ENCODE measurements around the gene CHRND.

Gene CHRND

DNA sequence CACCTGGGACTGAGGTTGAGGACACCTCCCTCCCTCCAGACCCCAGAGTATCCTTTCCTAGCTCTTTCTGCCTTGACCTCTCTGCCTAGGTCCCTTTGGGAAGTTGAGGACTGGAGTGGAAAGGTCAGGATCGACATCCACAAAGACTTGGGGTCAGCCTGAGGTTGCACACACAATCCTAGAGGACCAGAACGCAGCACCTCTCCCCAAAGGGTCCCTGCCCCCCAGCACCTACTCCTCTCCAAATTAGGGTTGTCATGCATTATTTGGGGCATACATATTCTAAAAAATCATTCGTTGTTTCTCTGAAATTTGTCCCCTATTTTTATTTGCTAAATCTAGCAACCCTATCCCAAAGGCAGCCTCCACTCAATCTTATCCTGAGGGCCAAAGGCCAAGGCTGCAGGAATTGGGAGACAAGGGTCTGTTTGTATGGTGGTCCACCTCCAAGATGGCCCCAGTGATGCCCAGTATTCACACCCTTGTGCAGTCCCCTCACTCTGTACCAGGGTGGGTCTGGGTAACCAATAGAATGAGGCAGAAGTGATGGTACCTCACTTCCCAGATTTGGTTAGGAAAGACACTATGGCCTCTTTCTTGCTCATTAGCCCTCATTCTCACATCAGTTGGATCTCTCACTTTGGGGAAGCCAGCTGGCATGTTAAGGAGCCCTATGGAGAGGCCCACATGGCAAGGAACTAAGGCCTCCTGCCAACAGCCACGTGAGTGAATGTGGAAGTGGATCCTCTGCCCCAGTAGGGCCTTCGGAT, 10.0 kb downstream of the CHRND start:
- peak in 3 of 42 donors; percentile 1 to 9 (median 5) for DNase-seq
- intact Hi-C loops (cut with DNase I): no loop called here

DNA sequence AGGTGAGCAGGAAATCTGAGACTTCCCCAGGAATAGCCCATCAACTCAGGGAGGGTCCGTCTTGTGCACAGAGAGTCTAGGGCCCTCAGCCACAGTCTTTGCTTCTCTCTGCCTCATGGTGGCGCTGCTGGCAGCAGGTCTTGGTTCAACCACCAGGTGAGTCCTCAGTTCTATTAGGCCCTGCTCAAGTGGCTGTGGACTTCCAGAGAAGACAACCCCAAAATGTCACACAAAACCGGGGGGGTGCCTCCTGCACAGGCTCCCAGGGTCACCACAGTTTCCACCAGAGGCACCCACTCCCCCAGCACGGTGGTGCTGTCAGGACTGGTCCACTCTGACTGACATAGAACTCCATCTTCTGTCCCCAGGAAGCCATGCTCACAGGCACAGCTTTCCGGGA, 11.1 kb downstream of the CHRND start:
- intact Hi-C loops (cut with DNase I): no loop called here
- DNase-seq: peak in 7 of 42 donors; percentile 3 to 30 (median 20)

DNA sequence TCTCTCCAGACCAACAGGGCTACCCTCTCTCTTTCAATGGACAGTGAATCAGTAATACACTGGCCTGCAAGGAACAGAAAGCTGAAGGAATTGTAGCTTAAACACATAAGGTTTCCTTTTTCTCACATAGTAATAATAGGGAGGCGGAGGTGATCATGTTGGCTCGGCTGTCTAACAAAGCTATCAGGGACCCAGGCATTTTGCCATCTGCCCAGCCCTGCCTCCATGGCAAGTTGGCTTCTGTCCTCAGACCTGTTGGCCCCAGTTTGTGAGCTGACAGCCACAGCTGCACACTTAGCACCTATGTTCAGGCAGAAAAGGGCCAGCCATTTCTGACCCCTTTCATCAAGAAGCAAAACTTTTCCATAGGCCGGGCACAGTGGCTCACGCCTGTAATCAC, 11.5 kb downstream of the CHRND start:
- DNase-seq: peak in 7 of 42 donors; percentile 2 to 28 (median 19)
- intact Hi-C loops (cut with DNase I): no loop called here

DNA sequence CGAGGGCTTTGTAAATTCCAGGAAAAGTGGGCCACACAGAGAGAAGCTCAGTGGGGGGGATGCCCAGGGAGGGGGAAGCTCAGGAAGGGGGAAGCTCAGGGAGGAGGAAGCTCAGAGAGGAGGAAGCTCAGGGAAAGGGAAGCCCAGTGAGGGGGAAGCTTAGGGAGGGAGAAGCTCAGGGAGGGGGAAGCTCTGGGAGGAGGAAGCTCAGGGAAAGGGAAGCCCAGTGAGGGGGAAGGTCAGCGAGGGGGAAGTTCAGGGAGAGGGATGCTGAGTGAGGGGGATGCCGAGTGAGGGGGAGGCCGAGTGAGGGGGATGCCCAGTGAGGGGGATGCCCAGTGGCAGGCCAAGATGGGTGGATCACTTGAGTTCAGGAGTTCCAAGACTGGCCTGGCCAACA, 12.7 kb downstream of the CHRND start:
- intact Hi-C loops (cut with DNase I): no loop called here
- DNase-seq: peak in 6 of 42 donors; percentile 1 to 30 (median 10)

DNA sequence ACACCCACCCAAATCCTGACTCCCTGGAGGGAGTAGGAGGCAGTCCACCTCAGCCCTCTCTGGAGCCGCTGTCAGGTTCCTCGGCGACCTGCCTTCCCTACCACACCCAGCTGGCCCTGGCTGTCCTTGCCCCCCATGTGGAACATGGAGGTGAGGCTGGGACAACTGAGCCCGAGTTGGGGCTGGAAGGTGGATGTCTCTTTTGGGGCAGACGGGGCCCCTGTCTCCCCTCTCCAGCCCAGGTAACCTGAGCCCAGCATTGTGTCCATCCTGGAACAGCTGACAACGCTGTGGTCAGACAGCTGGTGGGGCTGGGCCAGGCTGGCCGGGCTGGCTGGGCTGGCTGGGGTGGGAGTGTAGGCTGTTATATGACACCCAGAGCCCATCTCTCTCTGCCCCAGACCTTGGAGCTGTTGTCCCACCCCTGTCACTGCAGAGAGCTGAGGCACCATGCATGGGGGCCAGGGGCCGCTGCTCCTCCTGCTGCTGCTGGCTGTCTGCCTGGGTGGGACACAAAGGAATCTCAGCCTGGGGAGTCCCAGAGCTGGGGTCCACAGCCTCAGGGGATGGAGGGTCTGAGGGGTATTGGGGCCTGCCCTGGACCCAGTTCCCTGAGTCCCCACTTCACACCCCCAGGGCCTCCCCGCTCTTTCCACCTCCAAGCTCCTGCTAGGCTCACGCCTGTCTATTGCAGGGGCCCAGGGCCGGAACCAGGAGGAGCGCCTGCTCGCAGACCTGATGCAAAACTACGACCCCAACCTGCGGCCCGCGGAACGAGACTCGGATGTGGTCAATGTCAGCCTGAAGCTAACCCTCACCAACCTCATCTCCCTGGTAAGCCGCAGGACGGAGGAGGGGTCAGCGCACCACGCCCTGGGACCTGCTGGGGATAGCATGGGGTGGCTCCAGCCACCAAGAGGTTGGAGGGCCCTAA, 13.6 kb downstream of the CHRND start, which contains the start of gene CHRNG:
TSS of gene CHRNG (plus strand) at position 395 of the 934 bp plus-strand sequence. CDS start at position 451, 56 bp downstream.
- peak in 4 of 42 donors; percentile 0 to 19 (median 8) for DNase-seq
- intact Hi-C loops (cut with DNase I): no loop called here

DNA sequence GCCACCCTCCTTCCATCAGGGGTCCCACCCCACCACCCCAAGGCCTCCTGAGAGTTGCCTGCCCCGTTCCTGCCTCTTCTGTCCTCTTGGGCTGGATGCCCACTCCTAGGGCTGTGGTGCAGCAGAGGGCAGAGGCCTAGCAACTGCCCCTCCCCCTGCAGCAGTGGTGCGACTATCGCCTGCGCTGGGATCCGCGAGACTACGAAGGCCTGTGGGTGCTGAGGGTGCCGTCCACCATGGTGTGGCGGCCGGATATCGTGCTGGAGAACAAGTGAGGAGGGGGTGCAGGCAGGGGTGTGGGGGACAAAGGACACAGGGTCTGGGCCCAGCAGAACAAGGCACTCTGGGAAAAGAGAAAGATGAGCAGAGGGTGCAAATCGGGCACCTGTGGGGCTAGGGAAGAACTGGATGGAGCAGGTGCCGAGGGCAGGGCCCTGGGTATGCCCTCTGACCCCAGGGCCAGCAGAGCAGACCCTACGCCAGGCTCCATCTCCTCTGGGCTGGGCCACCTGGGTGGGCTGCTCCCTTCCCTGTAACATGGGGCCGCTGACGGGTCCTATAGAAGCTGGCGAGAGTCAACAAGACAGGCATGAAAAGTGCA, 14.6 kb downstream of the CHRND start:
- intact Hi-C loops (cut with DNase I): no loop called here
- DNase-seq: peak in 3 of 42 donors; percentile 10 to 28 (median 26)

DNA sequence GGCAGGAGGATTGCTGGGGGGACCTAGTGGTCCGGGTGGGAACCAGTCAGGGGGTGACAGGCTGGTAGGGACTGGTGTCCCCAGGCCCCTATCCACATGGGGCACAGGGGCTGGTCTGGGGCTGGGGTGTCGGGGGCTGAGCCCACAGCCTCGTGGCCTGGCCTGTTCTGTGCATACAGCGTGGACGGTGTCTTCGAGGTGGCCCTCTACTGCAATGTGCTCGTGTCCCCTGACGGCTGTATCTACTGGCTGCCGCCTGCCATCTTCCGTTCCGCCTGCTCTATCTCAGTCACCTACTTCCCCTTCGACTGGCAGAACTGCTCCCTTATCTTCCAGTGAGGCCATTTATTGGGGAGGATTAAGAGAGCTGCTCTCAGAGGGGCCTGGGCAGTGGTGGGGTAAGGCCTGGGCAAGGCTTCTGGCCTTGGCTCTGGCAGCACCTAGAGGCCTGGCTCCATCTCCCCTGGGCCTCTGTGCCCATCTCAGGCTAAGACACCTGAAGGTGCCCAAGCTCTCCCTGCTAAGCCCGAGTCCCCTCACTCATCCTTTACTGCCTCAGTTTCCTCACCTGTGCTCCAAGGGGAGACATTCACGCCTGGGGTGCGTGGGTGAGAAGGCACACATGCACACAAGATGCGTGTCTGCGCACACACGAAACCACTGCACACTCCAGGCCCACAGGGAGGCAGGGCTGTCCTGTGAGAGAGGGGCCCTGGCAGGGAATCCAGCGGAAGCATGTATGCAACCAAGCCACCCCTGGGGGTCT, 15.4 kb downstream of the CHRND start:
- intact Hi-C loops (cut with DNase I): no loop called here
- DNase-seq: peak in 2 of 42 donors; percentile 20 to 33

DNA sequence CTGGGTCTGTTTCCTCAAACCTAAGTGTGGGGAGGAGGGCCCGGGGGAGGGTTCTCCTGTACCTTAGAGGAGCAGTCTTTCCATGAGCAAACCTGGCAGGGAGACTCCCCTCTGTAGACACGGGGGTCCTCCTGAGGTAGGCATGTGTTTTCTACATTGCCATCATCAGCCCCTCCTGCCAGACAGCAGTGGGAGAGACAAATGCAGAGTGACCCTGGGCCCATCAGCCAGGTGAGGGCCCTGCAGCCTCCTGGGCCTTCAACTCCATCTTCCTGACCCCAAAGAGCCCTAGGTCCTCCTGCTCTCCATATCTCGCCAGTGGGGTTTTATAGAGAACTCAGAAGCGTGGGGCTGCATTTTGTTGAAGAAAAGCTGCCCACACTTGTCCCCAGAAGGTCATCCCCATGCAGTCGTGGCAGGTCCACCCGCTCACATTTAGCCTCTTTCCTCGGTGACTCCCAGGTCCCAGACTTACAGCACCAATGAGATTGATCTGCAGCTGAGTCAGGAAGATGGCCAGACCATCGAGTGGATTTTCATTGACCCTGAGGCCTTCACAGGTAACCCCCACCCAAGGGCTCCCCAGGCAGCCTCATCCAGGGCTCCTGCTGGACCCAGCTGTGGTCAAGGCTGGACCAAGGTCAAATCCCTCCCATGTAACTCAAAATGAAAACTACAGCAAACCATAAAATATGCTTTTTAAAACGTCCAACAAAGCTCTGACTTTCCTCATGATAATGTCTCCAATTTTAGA, 16.2 kb downstream of the CHRND start:
- DNase-seq: peak in 2 of 42 donors; percentile 23 to 33
- intact Hi-C loops (cut with DNase I): no loop called here

DNA sequence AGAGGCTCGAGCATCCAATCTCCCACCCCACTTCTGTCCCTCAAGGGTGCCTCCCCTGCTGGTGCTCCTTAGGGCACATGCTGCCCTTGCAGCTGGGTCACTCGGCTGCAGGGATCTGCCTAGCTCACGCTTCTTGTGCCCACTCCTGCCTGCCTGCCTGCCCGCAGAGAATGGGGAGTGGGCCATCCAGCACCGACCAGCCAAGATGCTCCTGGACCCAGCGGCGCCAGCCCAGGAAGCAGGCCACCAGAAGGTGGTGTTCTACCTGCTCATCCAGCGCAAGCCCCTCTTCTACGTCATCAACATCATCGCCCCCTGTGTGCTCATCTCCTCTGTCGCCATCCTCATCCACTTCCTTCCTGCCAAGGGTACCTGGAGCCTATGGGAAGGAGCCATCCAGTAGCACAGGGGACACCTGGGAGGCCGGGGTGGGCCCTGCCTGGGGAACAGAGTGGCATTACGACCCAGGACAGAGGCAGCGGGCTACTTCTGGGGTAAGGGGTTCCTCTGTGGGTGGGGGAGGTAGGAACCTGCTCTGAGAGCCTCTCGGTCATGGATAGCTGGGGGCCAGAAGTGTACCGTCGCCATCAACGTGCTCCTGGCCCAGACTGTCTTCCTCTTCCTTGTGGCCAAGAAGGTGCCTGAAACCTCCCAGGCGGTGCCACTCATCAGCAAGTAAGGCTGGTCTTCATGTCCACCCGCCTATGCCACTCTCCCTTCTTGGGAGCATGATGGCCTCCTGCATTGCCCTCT, 16.9 kb downstream of the CHRND start:
- peak in 2 of 42 donors; percentile 24 to 29 for DNase-seq
- intact Hi-C loops (cut with DNase I): no loop called here

DNA sequence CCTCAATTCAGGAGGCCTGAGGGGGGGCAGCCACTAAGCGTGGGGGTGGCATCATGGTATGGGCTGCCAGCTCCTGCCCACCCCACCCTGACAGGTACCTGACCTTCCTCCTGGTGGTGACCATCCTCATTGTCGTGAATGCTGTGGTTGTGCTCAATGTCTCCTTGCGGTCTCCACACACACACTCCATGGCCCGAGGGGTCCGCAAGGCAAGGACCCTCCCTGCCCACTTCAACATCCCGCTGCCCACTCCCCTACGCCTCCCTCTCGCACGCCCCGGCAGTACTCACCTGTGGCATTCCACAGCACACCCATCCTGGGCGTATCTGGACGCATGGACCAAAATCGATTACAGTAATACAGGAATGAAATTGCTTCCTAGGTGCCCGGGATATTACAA, 17.5 kb downstream of the CHRND start:
- intact Hi-C loops (cut with DNase I): no loop called here
- peak in 2 of 42 donors; percentile 17 to 29 for DNase-seq

DNA sequence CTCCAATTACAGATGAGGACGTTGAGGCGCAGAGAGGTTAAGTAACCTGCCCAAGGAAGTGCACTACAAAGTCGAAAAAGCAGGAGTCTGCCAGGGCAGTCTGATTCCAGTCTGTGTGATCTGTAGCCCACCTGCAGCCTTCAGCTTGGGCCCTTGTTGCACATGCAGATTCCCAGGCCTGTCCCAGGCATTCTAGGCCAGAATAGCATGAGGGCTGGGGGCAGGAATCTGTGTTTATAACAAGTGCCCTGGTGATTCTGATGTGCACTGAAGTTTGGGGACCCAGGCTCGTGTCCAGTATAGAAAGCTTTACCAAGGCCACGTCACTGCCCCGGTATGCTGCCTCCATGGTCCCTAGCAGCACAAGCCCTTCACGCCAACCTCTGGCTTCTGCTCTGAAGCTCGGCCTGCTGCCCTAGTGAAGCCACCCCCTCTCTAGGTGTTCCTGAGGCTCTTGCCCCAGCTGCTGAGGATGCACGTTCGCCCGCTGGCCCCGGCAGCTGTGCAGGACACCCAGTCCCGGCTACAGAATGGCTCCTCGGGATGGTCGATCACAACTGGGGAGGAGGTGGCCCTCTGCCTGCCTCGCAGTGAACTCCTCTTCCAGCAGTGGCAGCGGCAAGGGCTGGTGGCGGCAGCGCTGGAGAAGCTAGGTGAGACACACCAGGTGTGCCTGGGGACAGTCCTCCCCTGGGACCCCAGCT, 18.1 kb downstream of the CHRND start:
- intact Hi-C loops (cut with DNase I): no loop called here
- DNase-seq: peak in 2 of 42 donors; percentile 32

DNA sequence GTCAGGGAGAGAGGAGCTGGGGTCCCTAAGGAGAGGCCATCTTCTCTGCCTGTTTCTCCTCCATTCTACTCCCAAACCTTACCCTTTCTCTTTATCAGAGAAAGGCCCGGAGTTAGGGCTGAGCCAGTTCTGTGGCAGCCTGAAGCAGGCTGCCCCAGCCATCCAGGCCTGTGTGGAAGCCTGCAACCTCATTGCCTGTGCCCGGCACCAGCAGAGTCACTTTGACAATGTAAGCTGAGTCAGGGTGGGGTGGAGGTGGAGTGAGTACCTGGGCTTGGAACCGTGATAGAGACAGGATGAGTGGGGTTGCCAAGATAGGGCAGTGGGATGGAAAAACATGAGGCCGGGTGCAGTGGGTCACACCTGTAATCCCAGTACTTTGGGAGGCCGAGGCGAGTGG, 18.7 kb downstream of the CHRND start:
- intact Hi-C loops (cut with DNase I): no loop called here
- peak in 1 of 42 donors; percentile 21 for DNase-seq

DNA sequence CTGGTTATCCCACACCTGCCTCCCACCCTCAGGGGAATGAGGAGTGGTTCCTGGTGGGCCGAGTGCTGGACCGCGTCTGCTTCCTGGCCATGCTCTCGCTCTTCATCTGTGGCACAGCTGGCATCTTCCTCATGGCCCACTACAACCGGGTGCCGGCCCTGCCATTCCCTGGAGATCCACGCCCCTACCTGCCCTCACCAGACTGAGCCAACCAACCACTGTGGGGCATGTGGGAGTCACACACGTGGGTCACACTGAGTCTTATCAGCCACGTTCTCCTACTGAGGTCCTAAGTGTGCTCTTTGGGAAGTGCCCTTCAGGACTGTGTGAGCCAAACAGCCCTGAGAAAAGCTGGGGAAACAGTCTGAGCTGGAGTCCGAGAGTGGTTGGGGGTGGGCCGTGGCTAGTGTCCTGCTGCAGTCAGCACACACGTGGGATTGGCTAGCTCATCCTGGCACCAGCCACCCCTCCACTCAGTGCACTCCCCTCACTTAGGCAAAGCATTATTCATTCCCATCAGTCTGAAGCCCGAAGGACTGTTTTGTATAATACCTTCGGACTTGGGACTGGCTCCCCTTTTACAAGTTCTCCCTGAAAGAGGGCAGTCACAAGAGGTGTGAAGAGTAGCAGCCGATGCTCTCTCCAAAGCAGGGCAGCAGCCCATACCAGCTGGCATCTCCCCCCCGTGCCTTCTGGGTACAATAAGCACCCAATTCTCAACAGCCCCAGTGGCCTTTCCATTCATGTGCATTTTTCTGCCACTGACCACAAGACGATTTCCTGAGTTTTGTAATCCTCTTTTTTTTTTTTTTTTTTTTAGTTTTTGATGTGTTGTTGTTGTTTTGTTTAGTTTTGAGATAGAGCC, 19.8 kb downstream of the CHRND start:
- intact Hi-C loops (cut with DNase I): no loop called here
- DNase-seq: peak in 4 of 42 donors; percentile 27 to 52 (median 42)

DNA sequence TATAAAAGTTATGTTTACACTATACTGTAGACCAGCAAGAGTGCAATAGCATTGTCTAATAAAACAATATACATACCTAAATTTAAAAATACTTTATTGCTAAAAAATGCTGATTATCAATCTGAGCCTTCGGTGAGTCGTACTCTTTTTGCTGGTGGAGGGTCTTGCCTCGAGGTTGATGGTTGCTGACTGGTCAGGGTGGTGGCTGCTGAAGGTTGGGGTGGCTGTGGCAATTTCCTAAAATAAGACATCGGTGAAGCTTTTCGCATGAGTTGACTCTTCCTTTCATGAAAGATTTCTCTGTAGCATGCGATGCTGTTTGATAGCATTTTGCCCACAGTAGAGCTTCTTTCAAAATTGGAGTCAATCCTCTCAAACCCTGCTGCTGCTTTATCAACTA, 22.0 kb downstream of the CHRND start:
- intact Hi-C loops (cut with DNase I): no loop called here
- no peak for DNase-seq

DNA sequence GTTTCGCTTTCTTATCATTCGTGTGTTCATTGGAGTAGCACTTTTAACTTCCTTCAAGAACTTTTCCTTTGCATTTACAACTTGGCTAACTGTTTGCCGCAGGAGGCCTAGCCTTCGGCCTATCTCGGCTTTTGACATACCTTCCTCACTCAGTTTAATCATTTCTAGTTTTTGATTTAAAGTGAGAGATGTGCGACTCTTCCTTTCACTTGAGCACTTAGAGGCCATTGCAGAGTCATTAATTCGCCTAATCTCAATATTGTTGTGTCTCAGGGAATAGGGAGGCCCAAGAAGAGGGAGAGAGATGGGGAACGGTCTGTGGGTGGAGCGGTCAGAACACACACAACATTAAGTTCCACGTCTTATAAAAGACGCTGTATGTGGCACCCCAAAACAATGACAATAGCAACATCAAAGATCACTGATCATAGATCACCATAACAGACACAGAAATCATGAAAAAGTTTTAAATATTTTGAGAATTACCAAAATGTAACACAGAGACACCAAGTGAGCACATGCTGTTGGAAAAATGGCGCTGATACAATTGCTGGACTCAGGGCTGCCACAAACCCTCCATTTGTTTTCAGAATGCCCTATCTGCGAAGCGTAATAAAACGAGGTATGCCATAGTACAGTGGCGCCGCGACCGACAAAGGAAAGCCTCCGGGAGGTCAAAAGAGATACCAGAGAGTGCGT, 23.8 kb downstream of the CHRND start:
- intact Hi-C loops (cut with DNase I): no loop called here
- DNase-seq: no peak
